Coronary artery (tissue), 2 donors: Measurements from ENCODE around the gene RPP21.
"Not testable (repeated sequence)": the region's sequence is repeated elsewhere in the genome, so short reads cannot be mapped to it uniquely, and the experiment has no call there.

Source experiments
- DNase-seq: peaks from one replicate; pipeline ENCODE4 v3.0.0-alpha.2; 2017; ENCODE audit warnings: low spot score
- H3K27ac ChIP-seq, 2 donors: fragments of 200-600 bp; sonication (generic); one replicate each; pipeline ENCODE4 v1.5.1; 2016 to 2019
- H3K4me3 ChIP-seq: fragments of 200-600 bp; sonication (generic); 2 replicates; pipeline ENCODE4 v1.5.1; 2016; ENCODE audit warnings: mild to moderate bottlenecking, moderate library complexity
- CTCF ChIP-seq: fragments of 200-600 bp; sonication (generic); IDR thresholded peaks from one replicate; pipeline ENCODE4 v1.5.1; 2019; ENCODE audit warnings: antibody characterized with exemption

The RPP21 gene

DNA sequence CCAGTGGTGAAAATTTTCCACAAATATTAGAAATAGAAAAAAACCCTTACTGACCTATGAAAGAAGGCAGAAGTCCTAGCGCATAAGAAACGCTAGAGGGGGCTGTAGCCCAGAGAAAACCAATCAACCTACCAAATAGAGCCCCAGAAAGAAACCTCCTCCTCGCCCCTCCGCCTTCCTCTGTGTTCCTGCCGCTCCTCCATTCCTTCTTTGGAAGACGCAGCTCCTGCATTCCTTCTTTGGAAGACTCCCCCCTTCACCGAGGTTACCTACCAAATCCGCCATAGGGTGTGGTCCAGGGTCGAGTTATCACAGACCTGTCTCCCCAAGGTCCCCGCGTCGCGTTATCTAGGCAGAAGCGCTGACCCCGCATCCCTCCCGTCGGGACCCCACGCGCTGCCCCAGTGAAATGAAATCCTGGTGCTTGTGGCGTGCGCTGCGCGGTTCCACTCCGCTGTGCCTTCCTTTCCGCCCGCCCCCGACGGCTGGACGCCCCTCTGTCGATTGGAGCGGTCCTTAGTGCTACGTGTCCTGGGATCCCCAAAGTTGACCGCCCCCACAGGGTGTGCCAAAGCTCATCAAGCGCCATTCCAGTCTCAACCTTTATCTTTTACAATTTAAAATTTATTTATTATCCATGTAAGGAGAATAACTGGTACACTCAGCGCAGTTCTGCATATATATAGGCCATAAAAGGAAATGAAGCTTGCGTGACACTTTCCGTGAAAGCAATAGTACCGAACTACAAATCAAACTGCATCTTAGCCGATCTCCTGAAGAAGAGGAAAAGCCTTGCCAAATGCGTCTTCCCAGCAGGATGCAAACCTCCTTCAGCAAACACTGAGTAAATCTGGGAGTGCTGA is 13.0 kb downstream of the RPP21 start:
- no peak for DNase-seq
- peak overlapping the region; percentile 61 for H3K4me3 ChIP-seq
- no peak overlapping the region for H3K27ac ChIP-seq
- no peak for TF ChIP-seq CTCF

GRCh38 chr6:30359276-30359675 is 14.3 kb downstream of the RPP21 start:
- Histone ChIP-seq H3K27ac (no peak overlapping the region), H3K4me3 (no peak overlapping the region)
- no peak for TF ChIP-seq CTCF
- no peak for DNase-seq

- H3K4me3 ChIP-seq: no peak overlapping the region
- no peak overlapping the region for H3K27ac ChIP-seq
- DNase-seq: no peak
- TF ChIP-seq CTCF: no peak
Measured at GRCh38 chr6:30360139-30360538, 15.2 kb downstream of the RPP21 start.

DNA sequence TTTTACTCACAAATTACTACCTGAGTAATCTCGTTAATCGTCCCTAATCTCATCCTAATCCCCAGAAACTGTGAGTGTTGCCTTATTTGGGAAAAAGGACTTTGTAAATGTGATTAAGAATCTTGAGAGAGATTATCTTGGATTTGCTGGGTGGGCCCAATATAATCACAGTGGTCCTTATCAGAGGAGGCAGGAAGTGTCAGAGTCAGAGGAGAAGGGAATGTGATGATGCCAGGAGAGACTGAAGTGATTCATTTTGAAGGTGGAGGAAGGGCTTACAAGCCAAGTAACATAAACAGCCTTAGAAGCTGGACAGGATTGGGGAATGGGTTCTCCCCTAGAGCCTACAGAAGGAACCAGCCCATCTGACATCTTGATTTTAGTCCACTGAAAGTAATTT is 16.7 kb downstream of the RPP21 start:
- no peak for DNase-seq
- no peak for TF ChIP-seq CTCF
- H3K27ac ChIP-seq: no peak overlapping the region
- H3K4me3 ChIP-seq: no peak overlapping the region

GRCh38 chr6:30363459-30363858 is 18.5 kb downstream of the RPP21 start:
- no peak for TF ChIP-seq CTCF
- no peak for DNase-seq
- no peak overlapping the region for H3K4me3 ChIP-seq

GRCh38 chr6:30364591-30364990 is 19.6 kb downstream of the RPP21 start:
- no peak for TF ChIP-seq CTCF

More at GRCh38 chr6:30363459-30363858, 18.5 kb downstream of the RPP21 start:
- no peak overlapping the region for H3K27ac ChIP-seq

GRCh38 chr6:30369280-30369679 is 24.3 kb downstream of the RPP21 start:
- DNase-seq, H3K4me3 ChIP-seq, H3K27ac ChIP-seq: not testable (repeated sequence)

More at GRCh38 chr6:30364591-30364990, 19.6 kb downstream of the RPP21 start:
- H3K27ac ChIP-seq: no peak overlapping the region
- H3K4me3 ChIP-seq: no peak overlapping the region
- no peak for DNase-seq
